OCI-LY7 (cell line): ENCODE data around the gene RPP25L.

Source experiments
- CTCF ChIP-seq: fragments of 200-600 bp; sonication (generic); conservative IDR thresholded peaks from 2 replicates; pipeline ENCODE4 v1.5.1; 2014; ENCODE audit warnings: mild to moderate bottlenecking, antibody characterized with exemption, low read length, moderate library complexity, mixed read lengths
- EZH2phosphoT487 ChIP-seq: fragments of 200-600 bp; sonication (generic); IDR thresholded peaks from 2 replicates; pipeline ENCODE4 v1.6.1; 2018; ENCODE audit warnings: low read depth, borderline replicate concordance, mild to moderate bottlenecking, mixed run types, antibody characterized with exemption, low read length, moderate library complexity, mixed read lengths

GRCh38 chr9:34591917-34592866 lies 19.7 kb downstream of the RPP25L start:
- TF ChIP-seq CTCF (peak; percentile 29; the same call in 1 of the 2 replicates), EZH2phosphoT487 (no peak)
